Astrocyte (in vitro differentiated cells and primary cell): Measurements from ENCODE around the gene CES2. TPM values are rescaled to one million over a fixed set of nuclear protein-coding genes. Genes with fewer than 3 reads are reported as not detected.

Source experiments
- DNase-seq: peaks from one replicate; pipeline ENCODE4 v3.0.0-alpha.2; 2010; ENCODE audit warnings: low read depth
- FAIRE-seq: peaks from 2 replicates; lab custom pipeline; 2011; peaks lifted over from hg19 to GRCh38; lab: Jason Lieb, UNC
- H2AFZ ChIP-seq: 2 replicates; pipeline ENCODE4 v1.6.0; 2012; ENCODE audit warnings: low read depth, low read length, inconsistent platforms
- H3K27ac ChIP-seq: 2 replicates; pipeline ENCODE4 v1.5.1; 2011; ENCODE audit warnings: low read depth, low read length, inconsistent platforms
- H3K27me3 ChIP-seq: 2 replicates; pipeline ENCODE4 v1.6.0; 2011; ENCODE audit warnings: low read length, inconsistent platforms; ENCODE audit not compliant: insufficient read depth
- H3K36me3 ChIP-seq: 2 replicates; pipeline ENCODE4 v1.5.1; 2011; ENCODE audit warnings: low read length, inconsistent platforms; ENCODE audit not compliant: insufficient read depth
- H3K4me1 ChIP-seq: 2 replicates; pipeline ENCODE4 v1.5.1; 2011; ENCODE audit warnings: low read length, inconsistent platforms; ENCODE audit not compliant: insufficient read depth
- H3K4me2 ChIP-seq: 2 replicates; pipeline ENCODE4 v1.6.0; 2012; ENCODE audit warnings: low read length, inconsistent platforms
- H3K4me3 ChIP-seq: 2 replicates; pipeline ENCODE4 v1.5.1; 2011; ENCODE audit warnings: low read depth, mild to moderate bottlenecking, low read length, inconsistent platforms; ENCODE audit not compliant: insufficient read depth
- H3K79me2 ChIP-seq: 2 replicates; pipeline ENCODE4 v1.6.0; 2012; ENCODE audit warnings: mild to moderate bottlenecking, low read length, inconsistent platforms; ENCODE audit not compliant: insufficient read depth
- H3K9ac ChIP-seq: 2 replicates; pipeline ENCODE4 v1.6.0; 2012; ENCODE audit warnings: mild to moderate bottlenecking, low read length, inconsistent platforms
- H3K9me3 ChIP-seq: 2 replicates; pipeline ENCODE4 v1.5.1; 2012; ENCODE audit warnings: low read depth, mild to moderate bottlenecking, low read length, inconsistent platforms; ENCODE audit not compliant: insufficient read depth
- H4K20me1 ChIP-seq: 2 replicates; pipeline ENCODE4 v1.6.0; 2012; ENCODE audit warnings: low read length, inconsistent platforms; ENCODE audit not compliant: insufficient read depth
- H3K27ac Mint-ChIP-seq: one replicate; pipeline ENCODE4 v1.8.0; 2021; ENCODE audit warnings: mild to moderate bottlenecking, mixed read lengths; ENCODE audit not compliant: unreplicated experiment
- H3K27me3 Mint-ChIP-seq: one replicate; pipeline ENCODE4 v1.8.0; 2021; ENCODE audit warnings: low read depth, mixed read lengths; ENCODE audit not compliant: unreplicated experiment
- H3K36me3 Mint-ChIP-seq: one replicate; pipeline ENCODE4 v1.8.0; 2021; ENCODE audit warnings: low read depth, mixed read lengths; ENCODE audit not compliant: unreplicated experiment
- H3K4me1 Mint-ChIP-seq: one replicate; pipeline ENCODE4 v1.8.0; 2021; ENCODE audit warnings: low read depth, mixed read lengths; ENCODE audit not compliant: unreplicated experiment
- H3K4me3 Mint-ChIP-seq: one replicate; pipeline ENCODE4 v1.8.0; 2021; ENCODE audit warnings: mild to moderate bottlenecking, moderate library complexity, mixed read lengths; ENCODE audit not compliant: unreplicated experiment
- H3K9me3 Mint-ChIP-seq: one replicate; pipeline ENCODE4 v1.8.0; 2021; ENCODE audit warnings: mild to moderate bottlenecking, mixed read lengths; ENCODE audit not compliant: unreplicated experiment
- CTCF ChIP-seq: IDR thresholded peaks from 2 replicates; pipeline ENCODE4 v1.5.1; 2011; ENCODE audit warnings: low read depth, mild to moderate bottlenecking, inconsistent platforms, low read length, moderate library complexity; ENCODE audit not compliant: insufficient read depth
- EZH2 ChIP-seq: IDR thresholded peaks from 2 replicates; pipeline ENCODE4 v1.6.1; 2012; ENCODE audit warnings: mild to moderate bottlenecking, low read length, inconsistent platforms; ENCODE audit not compliant: insufficient read depth
- total RNA-seq: library from RNA; stranded (reverse); gene quantifications from 2 replicates; pipeline ENCODE4 v1.2.1, GENCODE V29; 2021

CES2 gene
- total RNA-seq, 1 donor from 2014 or later = 28.8 TPM

- H3K79me2 ChIP-seq = peaks cover 17% of the 10 kb centered on the region
- no peaks in the 10 kb centered on the region for H3K9me3 ChIP-seq
- DNase-seq = no peak
- no peak overlapping the region for H3K4me3 ChIP-seq
- no peak overlapping the region for H3K4me3 Mint-ChIP-seq
- H3K36me3 ChIP-seq = peaks cover 3% of the 10 kb centered on the region
- H3K9ac ChIP-seq = no peak overlapping the region
- TF ChIP-seq EZH2 = no peak
- no peak for TF ChIP-seq CTCF
- peaks cover 11% of the 10 kb centered on the region for H3K27me3 Mint-ChIP-seq
- H3K4me2 ChIP-seq = no peak overlapping the region
- peaks cover 32% of the 10 kb centered on the region for H3K4me1 Mint-ChIP-seq
- H3K4me1 ChIP-seq = peaks cover 38% of the 10 kb centered on the region
- peaks cover 6% of the 10 kb centered on the region for H3K27me3 ChIP-seq
- H4K20me1 ChIP-seq = peaks cover 35% of the 10 kb centered on the region
- peak overlapping the region; percentile 93 for H3K27ac Mint-ChIP-seq
- no peak for FAIRE-seq
- no peaks in the 10 kb centered on the region for H3K9me3 Mint-ChIP-seq
- no peak overlapping the region for H2AFZ ChIP-seq
- peaks cover 4% of the 10 kb centered on the region for H3K36me3 Mint-ChIP-seq
- H3K27ac ChIP-seq = no peak overlapping the region
Measured at GRCh38 chr16:66928702-66929388, 6.5 kb upstream of the CES2 start.

- Histone ChIP-seq H4K20me1 (peaks cover 33% of the 10 kb centered on the region), H3K79me2 (peaks cover 30% of the 10 kb centered on the region), H3K27ac (no peak overlapping the region), H3K36me3 (peaks cover 3% of the 10 kb centered on the region), H2AFZ (no peak overlapping the region), H3K4me3 (no peak overlapping the region), H3K4me2 (no peak overlapping the region), H3K4me1 (peaks cover 34% of the 10 kb centered on the region), H3K9ac (peak overlapping the region; percentile 37), H3K9me3 (no peaks in the 10 kb centered on the region), H3K27me3 (no peaks in the 10 kb centered on the region)
- Mint-ChIP-seq H3K36me3 (peaks cover 4% of the 10 kb centered on the region), H3K4me1 (peaks cover 33% of the 10 kb centered on the region), H3K27ac (no peak overlapping the region), H3K9me3 (no peaks in the 10 kb centered on the region), H3K27me3 (peaks cover 6% of the 10 kb centered on the region), H3K4me3 (no peak overlapping the region)
- DNase-seq (peak; percentile 37), FAIRE-seq (no peak)
- TF ChIP-seq CTCF (no peak), EZH2 (no peak)
Measured at GRCh38 chr16:66930189-66930588, 5.1 kb upstream of the CES2 start.

- H3K27ac Mint-ChIP-seq = no peak overlapping the region
- no peaks in the 10 kb centered on the region for H3K27me3 ChIP-seq
- no peak for DNase-seq
- no peak overlapping the region for H3K9ac ChIP-seq
- H3K4me1 Mint-ChIP-seq = peaks cover 37% of the 10 kb centered on the region
- H4K20me1 ChIP-seq = peaks cover 45% of the 10 kb centered on the region
- TF ChIP-seq EZH2 = no peak
- no peak for TF ChIP-seq CTCF
- no peak overlapping the region for H3K27ac ChIP-seq
- no peaks in the 10 kb centered on the region for H3K9me3 ChIP-seq
- no peak overlapping the region for H3K4me2 ChIP-seq
- H3K27me3 Mint-ChIP-seq = no peaks in the 10 kb centered on the region
- H3K79me2 ChIP-seq = peaks cover 45% of the 10 kb centered on the region
- H3K4me3 Mint-ChIP-seq = no peak overlapping the region
- peaks cover 6% of the 10 kb centered on the region for H3K36me3 Mint-ChIP-seq
- H2AFZ ChIP-seq = no peak overlapping the region
- FAIRE-seq = no peak
- no peak overlapping the region for H3K4me3 ChIP-seq
- no peaks in the 10 kb centered on the region for H3K9me3 Mint-ChIP-seq
- peaks cover 39% of the 10 kb centered on the region for H3K4me1 ChIP-seq
- peaks cover 3% of the 10 kb centered on the region for H3K36me3 ChIP-seq
Measured at GRCh38 chr16:66931665-66932064, 3.7 kb upstream of the CES2 start.
